ENCODE measurements around the gene SLC36A2. TPM values are rescaled to one million over a fixed set of nuclear protein-coding genes. Genes with fewer than 3 reads are reported as not detected.

Gene SLC36A2
- total and polyA plus RNA-seq, 2 donors (not counting 1 experiment from before 2014, with no cell fraction given) = not detected

DNA sequence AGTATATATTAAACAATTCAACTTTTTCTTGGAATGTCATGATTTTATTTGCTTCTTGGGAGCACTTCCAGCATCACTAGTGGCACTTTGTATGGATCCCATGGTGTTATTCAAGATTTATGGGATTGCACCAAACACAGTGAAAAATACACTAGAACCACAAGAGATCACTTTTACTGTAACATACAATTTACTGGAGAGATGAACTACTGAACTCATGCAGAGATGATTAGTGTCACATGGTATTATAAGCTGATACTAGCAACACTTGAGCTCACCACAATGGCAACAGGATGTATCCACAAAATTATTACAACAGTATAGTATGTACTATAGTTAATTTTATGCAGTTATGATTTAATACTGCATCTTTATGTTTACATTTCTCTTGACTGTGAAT lies 16.3 kb upstream of the SLC36A2 start:
- H3K27me3 ChIP-seq (ENCODE audit: control insufficient read depth, insufficient read depth, low read length) = no peaks in the 10 kb centered on the region
- no peaks in the 10 kb centered on the region for H3K4me1 ChIP-seq (ENCODE audit: control insufficient read depth, extremely low read depth, insufficient read depth, low read length)
- H3K4me3 ChIP-seq (replicated peaks in 1 of 4; ENCODE audit: control extremely low read depth in 1 of 4, insufficient read depth in 1 of 4, low read depth in 3 of 4, low read length in 4 of 4) = no peak overlapping the region
- no peak overlapping the region for H3K9ac ChIP-seq (ENCODE audit: insufficient read depth, low read length)
- H3K27ac ChIP-seq (ENCODE audit: insufficient read depth, low read length) = no peak overlapping the region
- no peak overlapping the region for H2AFZ ChIP-seq (ENCODE audit: low read length)
- no peaks in the 10 kb centered on the region for H3K79me2 ChIP-seq (ENCODE audit: control insufficient read depth, insufficient read depth, low read length)
- no peak overlapping the region for H3K4me2 ChIP-seq (ENCODE audit: extremely low read depth, insufficient read depth, low read length)
- no peaks in the 10 kb centered on the region for H3K36me3 ChIP-seq (ENCODE audit: control insufficient read depth, insufficient read depth, low read length)
- no peak for DNase-seq (ENCODE audit: low read depth in 2 of 2)
- H4K20me1 ChIP-seq (ENCODE audit: control insufficient read depth, extremely low read depth, insufficient read depth, low read length) = no peaks in the 10 kb centered on the region
- TF ChIP-seq EZH2 (IDR thresholded peaks at IDR 0.05; ENCODE audit: low read length, missing control alignments) = no peak
- TF ChIP-seq, protein P1, sequence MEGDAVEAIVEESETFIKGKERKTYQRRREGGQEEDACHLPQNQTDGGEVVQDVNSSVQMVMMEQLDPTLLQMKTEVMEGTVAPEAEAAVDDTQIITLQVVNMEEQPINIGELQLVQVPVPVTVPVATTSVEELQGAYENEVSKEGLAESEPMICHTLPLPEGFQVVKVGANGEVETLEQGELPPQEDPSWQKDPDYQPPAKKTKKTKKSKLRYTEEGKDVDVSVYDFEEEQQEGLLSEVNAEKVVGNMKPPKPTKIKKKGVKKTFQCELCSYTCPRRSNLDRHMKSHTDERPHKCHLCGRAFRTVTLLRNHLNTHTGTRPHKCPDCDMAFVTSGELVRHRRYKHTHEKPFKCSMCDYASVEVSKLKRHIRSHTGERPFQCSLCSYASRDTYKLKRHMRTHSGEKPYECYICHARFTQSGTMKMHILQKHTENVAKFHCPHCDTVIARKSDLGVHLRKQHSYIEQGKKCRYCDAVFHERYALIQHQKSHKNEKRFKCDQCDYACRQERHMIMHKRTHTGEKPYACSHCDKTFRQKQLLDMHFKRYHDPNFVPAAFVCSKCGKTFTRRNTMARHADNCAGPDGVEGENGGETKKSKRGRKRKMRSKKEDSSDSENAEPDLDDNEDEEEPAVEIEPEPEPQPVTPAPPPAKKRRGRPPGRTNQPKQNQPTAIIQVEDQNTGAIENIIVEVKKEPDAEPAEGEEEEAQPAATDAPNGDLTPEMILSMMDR (conservative IDR thresholded peaks at IDR 0.05 in 1 of 2, IDR thresholded peaks at IDR 0.05 in 1 of 2; ENCODE audit: low read depth in 1 of 2, low read length in 2 of 2) = no peak
- no peaks in the 10 kb centered on the region for H3K9me3 ChIP-seq (ENCODE audit: control insufficient read depth, insufficient read depth, low read depth, low read length)

DNA sequence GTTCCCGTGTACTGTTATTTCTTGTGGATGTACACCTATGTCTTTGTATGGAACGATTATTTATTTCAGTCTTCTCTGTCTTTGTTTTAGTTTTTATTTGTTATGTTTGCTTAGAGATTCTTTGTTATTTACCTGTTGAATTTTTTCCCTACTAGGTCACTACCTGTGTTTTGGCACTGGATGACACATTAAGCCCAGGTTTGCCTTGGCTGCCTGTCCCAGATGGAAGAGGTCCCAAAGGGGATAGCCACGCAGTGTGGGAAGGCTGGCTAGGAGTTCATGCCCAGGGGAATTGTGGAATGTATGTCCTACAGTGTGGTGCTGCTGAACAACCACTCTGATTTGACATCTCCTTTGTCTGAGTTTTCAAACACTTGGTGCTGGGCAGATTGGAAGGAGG lies 15.6 kb upstream of the SLC36A2 start:
- Histone ChIP-seq H3K4me1 (ENCODE audit: control insufficient read depth, extremely low read depth, insufficient read depth, low read length) (no peaks in the 10 kb centered on the region), H3K27me3 (ENCODE audit: control insufficient read depth, insufficient read depth, low read length) (no peaks in the 10 kb centered on the region), H3K4me2 (ENCODE audit: extremely low read depth, insufficient read depth, low read length) (no peak overlapping the region), H4K20me1 (ENCODE audit: control insufficient read depth, extremely low read depth, insufficient read depth, low read length) (no peaks in the 10 kb centered on the region), H2AFZ (ENCODE audit: low read length) (no peak overlapping the region), H3K27ac (ENCODE audit: insufficient read depth, low read length) (no peak overlapping the region), H3K9me3 (ENCODE audit: control insufficient read depth, insufficient read depth, low read depth, low read length) (no peaks in the 10 kb centered on the region), H3K4me3 (replicated peaks in 1 of 4; ENCODE audit: control extremely low read depth in 1 of 4, insufficient read depth in 1 of 4, low read depth in 3 of 4, low read length in 4 of 4) (no peak overlapping the region), H3K79me2 (ENCODE audit: control insufficient read depth, insufficient read depth, low read length) (no peaks in the 10 kb centered on the region), H3K36me3 (ENCODE audit: control insufficient read depth, insufficient read depth, low read length) (no peaks in the 10 kb centered on the region), H3K9ac (ENCODE audit: insufficient read depth, low read length) (no peak overlapping the region)
- TF ChIP-seq, protein P1 (conservative IDR thresholded peaks at IDR 0.05 in 1 of 2, IDR thresholded peaks at IDR 0.05 in 1 of 2; ENCODE audit: low read depth in 1 of 2, low read length in 2 of 2) = no peak
- TF ChIP-seq EZH2 (IDR thresholded peaks at IDR 0.05; ENCODE audit: low read length, missing control alignments) = no peak
- no peak for DNase-seq (ENCODE audit: low read depth in 2 of 2)

DNA sequence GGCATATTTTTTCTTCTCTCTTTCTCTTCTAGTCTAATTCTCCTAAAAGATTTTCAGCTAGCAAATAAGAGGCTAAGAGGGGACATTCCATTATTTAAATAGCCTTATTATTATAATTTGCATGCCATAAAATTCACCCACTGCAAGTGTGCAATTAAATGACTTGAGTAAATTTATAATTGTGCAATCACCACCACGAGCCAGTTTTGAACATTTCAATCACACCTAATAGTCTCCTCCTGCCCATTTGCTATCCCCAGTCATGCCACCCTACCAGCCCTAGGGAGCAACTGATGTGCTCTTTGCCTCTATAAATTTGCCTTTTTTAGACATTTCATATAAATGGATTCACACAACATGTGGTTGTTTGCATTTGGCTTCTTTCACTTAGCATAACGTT lies 12.0 kb upstream of the SLC36A2 start:
- H3K36me3 ChIP-seq (ENCODE audit: control insufficient read depth, insufficient read depth, low read length) = no peaks in the 10 kb centered on the region
- TF ChIP-seq EZH2 (IDR thresholded peaks at IDR 0.05; ENCODE audit: low read length, missing control alignments) = no peak
- TF ChIP-seq, protein P1 (conservative IDR thresholded peaks at IDR 0.05 in 1 of 2, IDR thresholded peaks at IDR 0.05 in 1 of 2; ENCODE audit: low read depth in 1 of 2, low read length in 2 of 2) = no peak

More for the DNA sequence above, 12.0 kb upstream of the SLC36A2 start:
- Histone ChIP-seq H3K79me2 (ENCODE audit: control insufficient read depth, insufficient read depth, low read length) (no peaks in the 10 kb centered on the region), H3K9me3 (ENCODE audit: control insufficient read depth, insufficient read depth, low read depth, low read length) (no peaks in the 10 kb centered on the region), H2AFZ (ENCODE audit: low read length) (no peak overlapping the region), H3K27ac (ENCODE audit: insufficient read depth, low read length) (no peak overlapping the region), H3K4me1 (ENCODE audit: control insufficient read depth, extremely low read depth, insufficient read depth, low read length) (no peaks in the 10 kb centered on the region), H3K4me2 (ENCODE audit: extremely low read depth, insufficient read depth, low read length) (no peak overlapping the region), H3K9ac (ENCODE audit: insufficient read depth, low read length) (no peak overlapping the region), H3K4me3 (replicated peaks in 1 of 4; ENCODE audit: control extremely low read depth in 1 of 4, insufficient read depth in 1 of 4, low read depth in 3 of 4, low read length in 4 of 4) (no peak overlapping the region), H4K20me1 (ENCODE audit: control insufficient read depth, extremely low read depth, insufficient read depth, low read length) (no peaks in the 10 kb centered on the region), H3K27me3 (ENCODE audit: control insufficient read depth, insufficient read depth, low read length) (no peaks in the 10 kb centered on the region)
- DNase-seq (ENCODE audit: low read depth in 2 of 2) = no peak
